K562 (cell line): Measurements from ENCODE around the gene PLAAT4. TPM values are rescaled to one million over a fixed set of nuclear protein-coding genes. Genes with fewer than 3 reads are reported as not detected.

Source experiments
- BRD9 ChIP-seq: fragments of 450-650 bp; IDR thresholded peaks from 2 replicates; pipeline ENCODE4 v1.6.1; 2018; ENCODE audit warnings: low read depth; ENCODE audit not compliant: partially characterized antibody
- E2F5 ChIP-seq: sonication (generic); formaldehyde crosslinking; IDR thresholded peaks from 2 replicates; pipeline ENCODE4 v1.8.0; 2022; ENCODE audit warnings: mild to moderate bottlenecking, missing genetic modification reagents
- FOXA3 ChIP-seq, 2 experiments: fragments of 450-650 bp in 1 of 2; sonication (generic) in 1 of 2; formaldehyde crosslinking; IDR thresholded peaks in 1 of 2; conservative IDR thresholded peaks in 1 of 2; 2 replicates each; pipeline versions ENCODE4 v1.4.0 to v1.8.0; 2020 to 2022; ENCODE audit warnings: mild to moderate bottlenecking in 2 of 2, missing genetic modification reagents in 1 of 2
- HCFC1 ChIP-seq: IDR thresholded peaks from 2 replicates; pipeline ENCODE4 v1.6.1; 2012; ENCODE audit warnings: low read depth, low read length, improper control_type of control experiment
- NFYB ChIP-seq: IDR thresholded peaks from 2 replicates; pipeline ENCODE4 v1.6.1; 2011; ENCODE audit warnings: mild to moderate bottlenecking, moderate library complexity; ENCODE audit not compliant: insufficient read length; ENCODE audit errors: extremely low read depth
- PPARD ChIP-seq: fragments of 250-450 bp; sonication (Bioruptor Pico); IDR thresholded peaks from 2 replicates; pipeline ENCODE4 v1.8.0; 2022; ENCODE audit warnings: inconsistent platforms, mild to moderate bottlenecking, moderate library complexity
- PURB ChIP-seq: sonication (generic); formaldehyde crosslinking; IDR thresholded peaks from 2 replicates; pipeline ENCODE4 v1.9.0; 2021; ENCODE audit warnings: low read depth, mild to moderate bottlenecking, missing genetic modification reagents
- RBM34 ChIP-seq: fragments of 200-400 bp; formaldehyde crosslinking; IDR thresholded peaks from 2 replicates; pipeline ENCODE4 v1.6.1; 2018; ENCODE audit warnings: low read length, borderline replicate concordance; ENCODE audit not compliant: insufficient read depth
- RCOR1 ChIP-seq, 2 experiments: IDR thresholded peaks; 2 replicates each; pipeline ENCODE4 v1.6.1; 2012; ENCODE audit warnings: low read depth in 2 of 2, low read length in 2 of 2, borderline replicate concordance in 1 of 2, improper control_type of control experiment in 1 of 2
- ZKSCAN3 ChIP-seq: fragments of 250-450 bp; sonication (Bioruptor Pico); IDR thresholded peaks from 2 replicates; pipeline ENCODE4 v1.4.0; 2020
- ZNF133 ChIP-seq: fragments of 250-450 bp; sonication (Bioruptor Pico); IDR thresholded peaks from 2 replicates; pipeline ENCODE4 v1.4.0; 2020; ENCODE audit warnings: mild to moderate bottlenecking
- ZNF274 ChIP-seq: IDR thresholded peaks from 2 replicates; pipeline ENCODE4 v1.6.1; 2011; ENCODE audit warnings: low read depth, mild to moderate bottlenecking, low read length, moderate library complexity, borderline replicate concordance
- ZNF408 ChIP-seq: fragments of 250-450 bp; sonication (Bioruptor Pico); IDR thresholded peaks from 2 replicates; pipeline ENCODE4 v1.4.0; 2020; ENCODE audit warnings: low read depth, mild to moderate bottlenecking, moderate library complexity
- ZNF785 ChIP-seq: fragments of 250-450 bp; sonication (Bioruptor Pico); IDR thresholded peaks from 2 replicates; pipeline ENCODE4 v1.4.0; 2020; ENCODE audit warnings: mild to moderate bottlenecking
- ZNF830 ChIP-seq: fragments of 250-450 bp; sonication (Bioruptor Pico); IDR thresholded peaks from 2 replicates; pipeline ENCODE4 v1.5.0; 2021; ENCODE audit warnings: mild to moderate bottlenecking
- polyA plus RNA-seq, 8 experiments: library from polyadenylated mRNA; depleted of rRNA in 4 of 8; stranded (reverse) in 5 of 8; unstranded in 3 of 8; fragments of >200 nt; fragmentation: Nextera tagmentation in 2 of 8; fragmentation: Illumina TruSeq in 1 of 8; extraction: Ambion mirVana in 2 of 8; extraction: Trizol in 1 of 8; gene quantifications; 2 replicates each; pipeline versions ENCODE4 v1.2.1 to v1.2.3, GENCODE V29; 2011 to 2014; ENCODE audit warnings: inconsistent platforms in 1 of 8, missing spikeins in 1 of 8
- total RNA-seq, 7 experiments: library from RNA; depleted of rRNA in 6 of 7; stranded (reverse); fragments of >200 nt in 6 of 7; fragmentation: Illumina TruSeq in 2 of 7; extraction: Trizol in 2 of 7; gene quantifications; 2 replicates each; pipeline versions ENCODE4 v1.2.1 to v1.2.3, GENCODE V29; 2011 to 2021; ENCODE audit warnings: low replicate concordance in 1 of 7
- TF ChIP-seq, protein P1 (sequence below): IDR thresholded peaks from 2 replicates; pipeline ENCODE4 v1.6.1; 2014; ENCODE audit warnings: antibody characterized with exemption
- TF ChIP-seq, protein P2 (sequence below): IDR thresholded peaks from 2 replicates; pipeline ENCODE4 v1.6.1; 2011; ENCODE audit not compliant: insufficient read length; ENCODE audit errors: extremely low read depth
- TF ChIP-seq, protein P3 (sequence below): fragments of 450-650 bp; IDR thresholded peaks from 2 replicates; pipeline ENCODE4 v1.6.1; 2016; ENCODE audit warnings: missing biosample characterization, missing genetic modification characterization
- TF ChIP-seq, protein P4 (sequence below): fragments of 450-650 bp; IDR thresholded peaks from one replicate; pipeline ENCODE4 v1.6.1; 2018; ENCODE audit warnings: mild to moderate bottlenecking, moderate library complexity; ENCODE audit not compliant: partially characterized antibody
- TF ChIP-seq, protein P5 (sequence below): fragments of 150-350 bp; conservative IDR thresholded peaks from 2 replicates; pipeline ENCODE4 v1.6.1; 2014; ENCODE audit warnings: low read length

The PLAAT4 gene
- total and polyA plus RNA-seq, 9 of the 15 experiments (the other 6 are each of a cell fraction or from before 2014, with no cell fraction given): 0.54 to 3.0 (median 1.3) TPM; not detected in 1

DNA sequence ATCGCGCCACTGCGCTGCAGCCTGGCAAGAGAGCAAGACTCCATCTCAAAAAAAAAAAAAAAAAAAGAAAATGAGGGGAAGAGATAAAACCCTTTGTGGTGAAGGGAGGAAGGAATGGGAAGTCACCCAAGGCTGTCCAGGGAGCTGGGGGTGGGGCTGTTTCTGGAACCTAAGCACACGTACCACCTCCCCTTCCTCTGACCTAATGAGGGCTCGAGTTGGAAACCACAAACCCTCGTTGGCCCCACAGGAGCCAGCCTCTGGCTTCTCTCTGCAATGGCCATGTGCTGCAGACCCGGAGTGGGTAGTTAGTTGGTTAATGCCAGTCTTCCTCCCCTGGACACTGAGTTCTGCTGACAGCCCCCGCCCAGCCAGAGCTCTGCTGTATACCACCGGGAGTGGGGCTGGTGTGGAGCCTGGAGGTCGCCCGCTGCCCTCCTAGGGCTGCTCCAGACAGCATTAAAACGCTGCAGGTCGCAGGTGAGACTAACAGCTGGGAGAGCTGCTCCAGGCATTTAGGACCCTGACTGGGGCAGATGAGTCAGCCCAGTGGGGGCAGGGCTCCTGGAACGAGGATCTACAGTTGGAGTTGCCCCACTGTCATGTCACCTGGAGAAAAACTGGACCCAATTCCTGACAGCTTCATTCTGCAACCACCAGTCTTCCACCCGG is 30.6 kb upstream of the PLAAT4 start, which contains the start of gene LGALS12 (continued):
- TF ChIP-seq, protein P1, sequence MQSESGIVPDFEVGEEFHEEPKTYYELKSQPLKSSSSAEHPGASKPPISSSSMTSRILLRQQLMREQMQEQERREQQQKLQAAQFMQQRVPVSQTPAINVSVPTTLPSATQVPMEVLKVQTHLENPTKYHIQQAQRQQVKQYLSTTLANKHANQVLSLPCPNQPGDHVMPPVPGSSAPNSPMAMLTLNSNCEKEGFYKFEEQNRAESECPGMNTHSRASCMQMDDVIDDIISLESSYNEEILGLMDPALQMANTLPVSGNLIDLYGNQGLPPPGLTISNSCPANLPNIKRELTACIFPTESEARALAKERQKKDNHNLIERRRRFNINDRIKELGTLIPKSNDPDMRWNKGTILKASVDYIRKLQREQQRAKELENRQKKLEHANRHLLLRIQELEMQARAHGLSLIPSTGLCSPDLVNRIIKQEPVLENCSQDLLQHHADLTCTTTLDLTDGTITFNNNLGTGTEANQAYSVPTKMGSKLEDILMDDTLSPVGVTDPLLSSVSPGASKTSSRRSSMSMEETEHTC: no peak
- TF ChIP-seq NFYB (no peak), ZNF785 (CRISPR knock-in tag) (no peak), ZKSCAN3 (CRISPR knock-in tag) (no peak), HCFC1 (no peak), BRD9 (no peak), ZNF408 (CRISPR knock-in tag) (no peak), ZNF274 (no peak), FOXA3 (CRISPR knock-in tag; conservative IDR thresholded peaks at IDR 0.05 in 1 of 2, IDR thresholded peaks at IDR 0.05 in 1 of 2) (no peak), ZNF830 (CRISPR knock-in tag) (no peak), PPARD (CRISPR knock-in tag) (no peak), RCOR1 (IDR thresholded peaks at IDR 0.05; ENCODE audit: borderline replicate concordance in 1 of 2, low read depth in 2 of 2, low read length in 2 of 2) (no peak), E2F5 (no peak), ZNF133 (CRISPR knock-in tag) (no peak), RBM34 (no peak), PURB (CRISPR knock-in tag) (no peak)
- TF ChIP-seq, protein P2, sequence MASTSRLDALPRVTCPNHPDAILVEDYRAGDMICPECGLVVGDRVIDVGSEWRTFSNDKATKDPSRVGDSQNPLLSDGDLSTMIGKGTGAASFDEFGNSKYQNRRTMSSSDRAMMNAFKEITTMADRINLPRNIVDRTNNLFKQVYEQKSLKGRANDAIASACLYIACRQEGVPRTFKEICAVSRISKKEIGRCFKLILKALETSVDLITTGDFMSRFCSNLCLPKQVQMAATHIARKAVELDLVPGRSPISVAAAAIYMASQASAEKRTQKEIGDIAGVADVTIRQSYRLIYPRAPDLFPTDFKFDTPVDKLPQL: no peak
- TF ChIP-seq, protein P3, sequence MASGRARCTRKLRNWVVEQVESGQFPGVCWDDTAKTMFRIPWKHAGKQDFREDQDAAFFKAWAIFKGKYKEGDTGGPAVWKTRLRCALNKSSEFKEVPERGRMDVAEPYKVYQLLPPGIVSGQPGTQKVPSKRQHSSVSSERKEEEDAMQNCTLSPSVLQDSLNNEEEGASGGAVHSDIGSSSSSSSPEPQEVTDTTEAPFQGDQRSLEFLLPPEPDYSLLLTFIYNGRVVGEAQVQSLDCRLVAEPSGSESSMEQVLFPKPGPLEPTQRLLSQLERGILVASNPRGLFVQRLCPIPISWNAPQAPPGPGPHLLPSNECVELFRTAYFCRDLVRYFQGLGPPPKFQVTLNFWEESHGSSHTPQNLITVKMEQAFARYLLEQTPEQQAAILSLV: no peak
- TF ChIP-seq, protein P4, sequence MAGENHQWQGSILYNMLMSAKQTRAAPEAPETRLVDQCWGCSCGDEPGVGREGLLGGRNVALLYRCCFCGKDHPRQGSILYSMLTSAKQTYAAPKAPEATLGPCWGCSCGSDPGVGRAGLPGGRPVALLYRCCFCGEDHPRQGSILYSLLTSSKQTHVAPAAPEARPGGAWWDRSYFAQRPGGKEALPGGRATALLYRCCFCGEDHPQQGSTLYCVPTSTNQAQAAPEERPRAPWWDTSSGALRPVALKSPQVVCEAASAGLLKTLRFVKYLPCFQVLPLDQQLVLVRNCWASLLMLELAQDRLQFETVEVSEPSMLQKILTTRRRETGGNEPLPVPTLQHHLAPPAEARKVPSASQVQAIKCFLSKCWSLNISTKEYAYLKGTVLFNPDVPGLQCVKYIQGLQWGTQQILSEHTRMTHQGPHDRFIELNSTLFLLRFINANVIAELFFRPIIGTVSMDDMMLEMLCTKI: no peak
- TF ChIP-seq, protein P5, sequence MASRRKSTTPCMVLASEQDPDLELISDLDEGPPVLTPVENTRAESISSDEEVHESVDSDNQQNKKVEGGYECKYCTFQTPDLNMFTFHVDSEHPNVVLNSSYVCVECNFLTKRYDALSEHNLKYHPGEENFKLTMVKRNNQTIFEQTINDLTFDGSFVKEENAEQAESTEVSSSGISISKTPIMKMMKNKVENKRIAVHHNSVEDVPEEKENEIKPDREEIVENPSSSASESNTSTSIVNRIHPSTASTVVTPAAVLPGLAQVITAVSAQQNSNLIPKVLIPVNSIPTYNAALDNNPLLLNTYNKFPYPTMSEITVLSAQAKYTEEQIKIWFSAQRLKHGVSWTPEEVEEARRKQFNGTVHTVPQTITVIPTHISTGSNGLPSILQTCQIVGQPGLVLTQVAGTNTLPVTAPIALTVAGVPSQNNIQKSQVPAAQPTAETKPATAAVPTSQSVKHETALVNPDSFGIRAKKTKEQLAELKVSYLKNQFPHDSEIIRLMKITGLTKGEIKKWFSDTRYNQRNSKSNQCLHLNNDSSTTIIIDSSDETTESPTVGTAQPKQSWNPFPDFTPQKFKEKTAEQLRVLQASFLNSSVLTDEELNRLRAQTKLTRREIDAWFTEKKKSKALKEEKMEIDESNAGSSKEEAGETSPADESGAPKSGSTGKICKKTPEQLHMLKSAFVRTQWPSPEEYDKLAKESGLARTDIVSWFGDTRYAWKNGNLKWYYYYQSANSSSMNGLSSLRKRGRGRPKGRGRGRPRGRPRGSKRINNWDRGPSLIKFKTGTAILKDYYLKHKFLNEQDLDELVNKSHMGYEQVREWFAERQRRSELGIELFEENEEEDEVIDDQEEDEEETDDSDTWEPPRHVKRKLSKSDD: no peak
